ENCODE data around the gene HAVCR2. TPM values are rescaled to one million over a fixed set of nuclear protein-coding genes. Genes with fewer than 3 reads are reported as not detected.

The HAVCR2 gene
- 0.07 TPM in 1 of 2 replicates, not detected in the other for total RNA-seq

DNA sequence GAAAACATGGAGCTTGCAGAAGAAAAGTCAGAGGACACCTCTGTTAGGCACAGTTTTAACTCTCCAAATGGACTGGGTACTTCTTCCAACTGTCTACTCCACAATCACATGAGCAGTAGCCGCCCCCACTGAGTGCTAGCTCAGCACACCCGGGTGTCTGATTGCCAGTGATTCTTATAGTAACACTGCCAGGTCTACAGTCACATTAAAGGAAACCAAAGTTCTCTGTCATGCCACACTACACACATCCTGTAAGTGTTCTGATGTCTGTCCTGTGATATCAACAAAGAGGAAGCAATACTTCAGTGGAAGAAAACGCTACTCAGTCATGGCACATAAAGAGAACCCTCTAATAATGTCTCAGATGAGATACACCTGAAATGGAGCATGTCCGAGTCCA, at the start of gene HAVCR2:
HAVCR2 (minus strand) TSS at position 69 of the 400 bp plus-strand sequence; CDS start at position 8, 61 bp downstream.
- no peak for DNase-seq (ENCODE audit: low read depth, low spot score)

DNA sequence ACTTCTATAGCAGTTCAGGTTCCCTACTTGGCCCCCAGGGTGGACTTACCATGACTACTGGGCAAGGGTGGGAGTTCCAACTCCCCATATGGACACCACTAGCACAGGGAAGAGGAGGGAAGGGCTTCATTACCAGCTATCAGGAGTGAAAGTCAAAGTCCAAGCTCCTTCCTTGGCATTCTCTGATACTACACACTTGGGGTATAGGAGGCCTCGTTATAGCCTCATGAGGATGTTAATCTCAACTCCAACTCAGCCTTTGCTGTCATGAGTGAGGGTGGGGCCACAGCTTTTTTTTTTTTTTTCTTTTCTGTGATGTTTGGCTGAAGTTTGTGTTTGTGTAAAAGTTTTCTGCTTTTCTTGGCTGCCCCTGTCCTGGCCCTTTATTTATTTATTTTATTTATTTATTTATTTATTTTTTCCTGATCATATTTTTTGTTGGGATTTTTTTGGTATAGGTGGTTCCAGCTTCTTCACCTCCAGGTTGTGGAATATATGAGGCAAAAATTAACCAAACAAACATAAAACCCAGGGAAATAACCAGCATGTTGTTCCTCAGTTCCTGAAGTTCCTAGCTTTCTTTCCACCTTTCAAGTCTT, 48.5 kb upstream of the HAVCR2 start:
- DNase-seq (ENCODE audit: low read depth, low spot score) = no peak

DNA sequence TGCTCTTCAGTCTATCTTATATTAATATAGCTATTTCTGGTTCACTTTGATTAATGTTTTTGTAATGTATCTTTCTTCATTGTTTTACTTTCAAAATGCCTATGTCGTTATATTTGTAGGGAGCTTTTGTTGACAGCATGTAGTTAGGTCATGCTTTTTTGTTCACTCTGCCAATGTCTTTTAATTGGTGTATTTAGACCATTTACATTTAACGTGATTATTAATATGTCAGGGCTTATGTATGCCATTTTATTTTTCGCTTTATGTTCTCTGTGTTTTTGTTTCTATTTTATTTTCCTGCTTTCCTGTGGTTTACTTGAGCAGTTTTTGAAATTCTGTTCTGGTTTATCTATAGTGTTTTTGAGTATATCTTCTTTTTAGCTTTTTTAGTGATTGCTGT, 46.5 kb upstream of the HAVCR2 start:
- DNase-seq (ENCODE audit: low read depth, low spot score) = no peak

DNA sequence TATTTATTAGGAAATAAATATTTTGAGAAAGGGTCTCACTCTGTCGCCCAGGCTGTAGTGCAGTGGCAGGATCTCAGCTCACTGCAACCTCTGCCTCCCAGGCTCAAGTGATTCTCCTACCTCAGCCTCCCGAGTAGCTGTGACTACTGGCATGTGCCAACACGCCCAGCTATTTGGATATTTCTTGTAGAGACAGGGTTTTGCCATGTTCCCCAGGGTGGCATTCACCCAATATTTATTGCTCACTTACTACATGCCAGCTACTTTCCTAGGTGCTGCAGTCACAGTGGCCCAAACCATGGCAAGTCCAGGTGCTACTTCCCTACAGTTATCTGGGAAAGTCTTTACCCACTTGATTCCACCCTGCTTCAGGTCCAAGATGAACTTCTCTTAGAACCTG, 42.2 kb upstream of the HAVCR2 start:
- DNase-seq (ENCODE audit: low read depth, low spot score) = no peak

DNA sequence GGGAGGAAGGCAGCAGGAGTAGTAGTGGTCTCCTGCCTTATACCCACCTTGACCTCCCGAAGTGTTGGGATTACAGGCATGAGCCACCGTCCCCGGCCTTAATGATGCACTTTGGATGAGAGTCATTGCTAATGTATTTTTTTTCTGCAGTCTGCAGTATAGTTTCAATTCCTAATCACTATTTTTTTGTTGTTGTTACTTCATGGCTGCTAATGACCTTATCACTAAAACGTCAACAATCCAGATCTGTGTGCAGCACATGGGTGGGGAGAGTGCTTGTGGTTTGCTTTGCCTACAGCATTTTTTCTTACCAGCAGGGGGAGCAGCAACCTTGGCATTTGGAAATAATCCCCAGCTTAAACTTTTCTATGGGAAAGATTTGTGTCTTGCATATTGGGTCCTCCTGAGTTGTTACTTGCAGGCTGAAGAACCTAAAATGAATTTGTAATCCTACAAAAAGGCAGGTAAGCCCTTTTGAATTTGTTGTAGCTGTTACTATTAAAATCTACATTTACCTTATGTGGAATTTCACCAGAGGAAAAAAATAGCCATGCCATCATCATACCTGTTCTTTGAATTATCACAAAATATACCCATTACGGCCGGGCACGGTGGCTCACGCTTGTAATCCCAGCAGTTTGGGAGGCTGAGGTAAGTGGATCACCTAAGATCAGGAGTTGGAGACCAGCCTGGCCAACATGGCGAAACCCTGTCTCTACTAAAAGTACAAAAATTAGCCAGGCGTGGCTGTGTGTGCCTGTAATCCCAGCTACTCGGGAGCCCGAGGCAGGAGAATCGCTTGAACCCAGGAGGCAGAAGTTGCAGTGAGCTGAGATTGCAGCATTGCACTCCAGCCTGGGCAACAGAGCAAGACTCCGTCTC, 40.1 kb upstream of the HAVCR2 start:
- DNase-seq (ENCODE audit: low read depth, low spot score) = no peak

DNA sequence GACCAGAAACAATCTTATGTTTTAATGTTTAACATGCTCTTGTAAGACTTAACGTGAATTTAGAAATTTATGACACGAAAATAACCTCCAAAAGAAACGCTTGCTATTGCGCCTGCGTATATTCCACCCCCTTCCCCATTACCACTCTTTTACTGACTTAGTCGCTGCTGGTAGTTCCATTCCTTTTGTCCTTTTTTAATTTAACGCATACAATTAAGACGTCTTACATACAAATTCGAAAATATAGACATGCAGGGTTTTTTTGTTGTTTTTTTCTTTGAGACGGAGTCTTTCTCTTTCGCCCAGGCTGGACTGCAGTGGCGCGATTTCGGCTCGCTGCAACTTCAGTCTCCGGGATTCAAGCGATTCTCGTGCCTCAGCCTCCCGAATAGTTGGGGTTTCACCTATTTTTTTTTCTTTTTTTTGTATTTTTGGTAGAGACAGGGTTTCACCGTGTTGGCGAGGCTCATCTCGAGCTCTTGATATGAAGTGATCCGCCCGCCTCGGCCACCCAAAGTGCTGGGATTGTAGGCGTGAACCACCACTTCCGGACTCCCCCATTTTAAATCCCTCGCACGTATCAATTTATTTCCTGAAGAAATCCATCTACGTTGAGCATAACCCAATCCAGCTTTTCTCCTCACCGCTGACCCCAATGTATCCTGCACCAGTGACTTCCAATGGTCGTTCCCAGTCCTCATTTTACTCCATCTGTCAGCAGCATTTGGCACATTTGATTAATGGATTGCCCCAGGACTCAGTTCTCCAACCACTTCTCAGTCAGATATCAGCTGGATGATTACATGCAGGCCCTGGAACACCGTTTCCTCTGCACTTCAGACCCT, 34.5 kb upstream of the HAVCR2 start:
- DNase-seq (ENCODE audit: low read depth, low spot score) = no peak

DNA sequence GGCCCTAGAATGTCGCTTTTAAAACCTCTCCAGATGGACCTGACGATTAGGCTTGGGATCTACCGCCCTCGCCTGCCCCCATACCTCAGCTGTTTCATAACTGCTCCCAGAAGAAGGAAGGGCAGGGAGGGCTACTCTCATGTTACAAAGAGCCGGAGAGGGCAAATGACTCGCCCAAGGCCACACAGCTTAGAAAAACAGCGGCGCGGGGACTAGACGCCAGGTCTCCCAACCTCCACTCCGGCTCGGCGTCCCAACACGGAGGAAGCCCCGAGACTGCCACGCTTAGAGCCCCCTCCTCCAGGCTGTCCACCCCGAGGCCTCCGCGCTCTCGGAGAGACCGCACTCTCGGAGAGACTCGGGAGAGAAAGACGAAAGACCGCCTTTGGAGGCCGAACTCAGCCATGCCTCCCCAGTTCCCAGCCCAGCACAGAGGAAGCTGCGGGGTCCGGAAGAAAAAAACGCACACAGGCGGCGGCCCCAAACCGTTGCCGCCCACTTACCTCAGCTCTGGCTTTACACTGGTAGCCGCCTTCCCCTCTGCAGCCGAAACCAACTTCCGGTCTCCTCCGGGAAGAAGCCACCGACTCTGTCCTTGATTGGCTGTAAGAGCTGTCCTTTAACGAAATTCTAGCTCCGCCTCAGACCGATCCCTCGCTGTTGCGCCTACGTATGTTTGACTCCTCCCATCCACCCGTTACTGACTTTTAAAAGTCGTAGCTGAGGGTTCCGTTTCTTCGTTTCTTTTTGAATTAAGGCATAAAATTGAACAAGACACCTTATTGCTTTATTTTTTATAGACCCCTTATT, 33.7 kb upstream of the HAVCR2 start, which contains the start of gene MED7:
MED7 (minus strand) TSS at position 549 of the 810 bp plus-strand sequence. CDS start 3,434 bp downstream, outside the sequence.
- peak; percentile 97 for DNase-seq (ENCODE audit: low read depth, low spot score)

DNA sequence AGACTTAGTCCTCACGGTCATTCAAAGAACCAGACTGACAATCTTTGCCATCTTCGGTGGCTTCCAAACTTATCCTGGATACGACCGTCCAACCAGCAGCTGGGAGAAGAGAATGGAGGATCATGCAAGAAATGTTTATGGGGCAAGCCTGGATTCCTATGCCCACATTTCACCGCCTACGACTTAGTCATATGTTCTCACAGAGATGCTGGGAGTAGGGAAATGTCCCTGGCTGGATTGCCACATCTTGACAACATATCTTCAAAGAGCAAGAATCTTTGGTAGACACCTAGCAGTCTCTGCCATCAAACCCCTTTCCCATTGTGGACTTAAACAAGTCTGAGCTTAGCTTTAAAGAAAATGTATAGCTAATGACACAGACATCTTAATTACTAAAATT, 28.8 kb upstream of the HAVCR2 start:
- no peak for DNase-seq (ENCODE audit: low read depth, low spot score)

DNA sequence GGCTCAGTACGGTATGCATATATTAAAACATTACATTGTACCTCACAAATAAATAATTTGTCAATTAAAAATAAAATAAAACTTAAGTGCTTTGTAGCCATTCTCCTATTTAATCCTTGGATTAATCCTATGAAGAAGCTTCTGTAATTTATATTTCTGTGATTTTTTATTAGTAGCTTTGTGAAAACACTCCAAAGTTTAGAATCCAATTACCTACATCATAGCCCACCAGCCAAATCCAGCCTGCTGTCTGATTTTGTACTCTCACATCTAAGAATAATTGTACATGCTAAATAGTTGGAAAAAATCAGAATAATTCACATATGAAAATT, 23.4 kb upstream of the HAVCR2 start:
- DNase-seq (ENCODE audit: low read depth, low spot score) = no peak

DNA sequence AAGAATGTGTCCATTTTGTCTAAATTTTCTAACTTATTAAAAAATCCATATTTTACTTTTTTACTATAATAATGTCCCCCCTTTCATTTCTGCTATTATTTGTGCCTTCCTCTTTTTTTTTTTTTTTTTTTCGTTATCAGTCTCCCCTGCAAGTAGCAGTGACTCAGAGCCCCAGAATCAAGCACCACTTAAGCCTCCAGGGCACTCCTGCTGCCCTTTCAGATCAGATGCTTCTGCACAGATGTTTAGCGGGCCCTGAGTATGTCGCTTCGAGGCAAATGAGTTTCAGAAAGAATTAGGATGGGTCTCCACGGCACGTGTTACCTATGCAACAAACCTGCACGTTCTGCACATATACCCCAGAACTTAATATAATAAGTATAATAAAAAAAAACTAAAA, 22.1 kb upstream of the HAVCR2 start:
- DNase-seq (ENCODE audit: low read depth, low spot score) = no peak

DNA sequence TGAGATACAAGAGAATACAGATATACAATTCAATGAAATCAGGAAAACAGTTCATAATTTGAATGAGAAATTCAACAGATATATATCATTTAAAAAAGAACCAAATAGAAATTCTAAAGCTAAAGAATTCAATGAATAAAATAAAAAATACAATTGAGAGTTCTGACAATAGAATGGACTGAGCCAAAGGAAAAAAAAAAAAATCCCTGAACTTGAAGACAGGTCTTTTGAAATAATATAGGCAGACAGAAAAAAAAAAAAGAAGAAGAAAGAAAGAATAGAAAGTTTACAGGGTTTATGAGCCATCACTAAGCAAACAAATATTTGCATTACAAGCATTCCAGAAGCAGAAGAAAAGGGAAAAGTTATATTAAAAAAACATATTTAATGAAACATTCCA, 12.9 kb upstream of the HAVCR2 start:
- no peak for DNase-seq (ENCODE audit: low read depth, low spot score)

DNA sequence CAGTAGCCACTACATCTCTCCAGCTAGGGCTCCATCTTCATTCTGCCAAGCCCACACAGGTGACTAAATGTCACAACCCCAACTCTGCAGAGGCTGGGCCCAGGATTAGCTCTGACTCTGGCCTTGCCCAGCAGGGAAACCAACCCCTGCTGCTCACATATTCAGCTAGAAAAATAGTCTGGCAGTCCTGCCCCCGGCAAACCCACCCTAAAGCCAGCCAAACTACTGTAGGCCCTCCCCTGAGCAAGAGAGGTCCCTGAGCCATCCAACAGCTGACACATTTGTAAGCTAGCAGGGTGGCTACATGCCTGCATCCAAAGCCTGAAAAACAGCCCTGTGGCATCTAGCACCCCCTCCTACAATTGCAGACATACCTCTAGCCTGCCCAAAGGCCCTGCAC, 11.3 kb upstream of the HAVCR2 start:
- DNase-seq (ENCODE audit: low read depth, low spot score) = no peak

DNA sequence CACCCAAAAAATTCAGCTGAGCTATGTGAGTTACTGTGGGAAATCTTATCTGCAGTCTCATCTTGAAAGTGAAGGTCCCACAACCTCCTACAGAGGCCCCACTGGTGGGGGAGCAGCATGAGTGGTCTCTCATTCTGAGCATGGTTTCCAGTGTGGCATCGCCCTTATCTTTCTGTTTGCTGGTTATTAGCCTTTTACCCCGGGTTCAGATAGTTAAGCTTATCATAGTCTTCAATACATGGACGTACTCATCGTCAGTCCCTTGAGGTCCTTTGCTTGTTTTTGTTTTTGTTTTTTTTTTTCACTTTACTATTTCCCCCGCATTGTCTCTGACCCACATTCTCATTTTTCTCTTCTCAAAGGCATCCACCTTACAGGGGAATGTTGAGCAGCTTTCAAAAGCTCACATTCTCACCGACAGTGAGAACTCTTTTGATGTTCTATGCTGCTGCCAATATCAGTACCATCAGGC, 7.7 kb upstream of the HAVCR2 start:
- DNase-seq (ENCODE audit: low read depth, low spot score) = no peak

DNA sequence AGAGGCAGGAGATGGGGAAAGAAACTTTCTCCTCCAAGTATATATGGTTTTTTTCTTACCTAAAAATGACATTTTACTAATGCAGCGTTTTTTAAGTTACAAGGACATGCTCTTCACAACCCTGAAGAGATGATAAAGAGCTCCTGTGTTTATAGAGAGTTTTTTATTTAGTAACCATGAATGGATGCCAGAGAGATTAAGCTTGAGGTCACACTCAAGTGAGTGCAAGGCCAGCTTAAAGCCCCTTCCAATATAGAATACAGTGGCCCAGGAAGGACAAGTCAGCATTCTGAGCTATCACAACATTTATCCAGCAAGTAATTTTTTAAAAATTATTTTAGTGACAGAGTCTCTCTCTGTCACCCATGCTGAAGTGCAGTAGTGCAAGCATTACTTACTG, 6.7 kb upstream of the HAVCR2 start:
- no peak for DNase-seq (ENCODE audit: low read depth, low spot score)

DNA sequence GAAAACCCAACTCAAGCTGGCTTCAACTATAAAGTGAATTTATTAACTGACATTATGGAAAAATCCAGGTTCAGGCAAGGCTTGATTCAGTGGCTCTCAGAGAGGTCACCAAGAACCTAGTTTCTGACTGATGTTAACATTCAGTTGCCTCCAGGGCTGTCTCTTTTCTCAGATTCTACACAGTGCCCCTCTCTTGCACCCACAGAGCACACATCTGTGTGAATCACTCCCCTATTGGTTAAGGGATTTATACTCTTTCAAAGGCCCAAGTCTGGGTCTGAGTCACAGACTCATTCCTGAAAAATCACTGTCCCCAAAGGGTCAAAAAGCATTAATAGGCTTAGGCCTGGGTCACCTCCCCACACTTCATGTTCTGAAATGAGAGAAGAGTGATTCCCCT, 6.2 kb upstream of the HAVCR2 start:
- no peak for DNase-seq (ENCODE audit: low read depth, low spot score)

DNA sequence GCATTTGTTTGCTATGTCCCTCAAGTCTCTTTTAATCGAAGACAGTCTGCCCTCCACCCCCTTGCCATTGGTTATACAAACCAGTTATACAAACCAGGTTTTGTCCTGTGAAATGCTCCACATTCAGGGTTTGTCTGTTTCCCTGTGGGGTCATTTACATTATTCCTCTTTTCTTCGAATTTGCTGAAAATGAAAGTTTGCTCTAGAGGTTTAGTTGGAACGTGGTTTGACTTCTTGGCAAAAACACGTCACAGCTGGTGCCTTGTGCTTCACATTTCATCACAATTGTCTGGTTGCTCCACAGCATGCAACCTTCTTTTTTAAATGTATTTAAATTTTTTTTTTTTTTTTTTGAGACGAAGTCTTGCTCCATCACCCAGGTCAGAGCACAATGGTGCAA, 4.2 kb upstream of the HAVCR2 start:
- no peak for DNase-seq (ENCODE audit: low read depth, low spot score)

DNA sequence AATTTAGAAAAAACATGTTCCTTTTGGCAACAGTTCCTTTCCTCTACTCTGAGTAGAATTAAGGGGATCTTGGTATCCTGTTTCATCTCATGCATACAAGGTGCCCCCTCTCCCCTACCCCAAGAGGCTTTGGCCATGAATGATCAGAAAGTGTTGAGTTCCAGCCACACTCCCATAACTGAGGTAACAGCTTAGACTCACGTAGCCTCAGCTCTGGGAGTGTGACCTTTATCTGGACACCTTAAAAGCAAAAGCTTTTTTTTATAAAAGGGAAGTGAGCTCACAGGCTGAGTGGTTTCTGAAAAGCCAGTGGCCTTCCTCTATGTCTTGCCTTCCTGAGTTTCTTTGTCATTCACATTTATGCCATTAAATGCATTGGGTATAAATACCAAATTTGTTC, 900 bp upstream of the HAVCR2 start:
- DNase-seq (ENCODE audit: low read depth, low spot score) = no peak

DNA sequence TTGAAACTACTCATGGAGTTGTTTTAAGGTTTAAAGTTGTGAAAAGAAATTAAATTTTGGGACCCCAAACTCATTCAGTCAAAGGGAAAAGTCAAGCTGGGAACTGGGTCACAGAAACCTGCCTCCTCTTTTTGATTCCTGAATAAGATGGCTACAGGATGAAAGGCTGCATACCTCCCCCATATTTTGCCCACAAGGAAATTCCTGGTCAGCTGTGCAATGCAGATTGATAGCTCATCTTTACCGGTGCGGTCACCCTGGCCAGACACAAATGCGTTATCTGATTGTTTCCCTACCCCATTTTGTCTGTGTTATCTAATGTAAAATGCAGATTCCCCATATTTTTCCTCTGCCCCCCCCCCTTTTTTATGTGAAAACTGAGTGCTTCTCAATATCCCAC, 1.3 kb downstream of the HAVCR2 start:
- DNase-seq (ENCODE audit: low read depth, low spot score) = no peak

DNA sequence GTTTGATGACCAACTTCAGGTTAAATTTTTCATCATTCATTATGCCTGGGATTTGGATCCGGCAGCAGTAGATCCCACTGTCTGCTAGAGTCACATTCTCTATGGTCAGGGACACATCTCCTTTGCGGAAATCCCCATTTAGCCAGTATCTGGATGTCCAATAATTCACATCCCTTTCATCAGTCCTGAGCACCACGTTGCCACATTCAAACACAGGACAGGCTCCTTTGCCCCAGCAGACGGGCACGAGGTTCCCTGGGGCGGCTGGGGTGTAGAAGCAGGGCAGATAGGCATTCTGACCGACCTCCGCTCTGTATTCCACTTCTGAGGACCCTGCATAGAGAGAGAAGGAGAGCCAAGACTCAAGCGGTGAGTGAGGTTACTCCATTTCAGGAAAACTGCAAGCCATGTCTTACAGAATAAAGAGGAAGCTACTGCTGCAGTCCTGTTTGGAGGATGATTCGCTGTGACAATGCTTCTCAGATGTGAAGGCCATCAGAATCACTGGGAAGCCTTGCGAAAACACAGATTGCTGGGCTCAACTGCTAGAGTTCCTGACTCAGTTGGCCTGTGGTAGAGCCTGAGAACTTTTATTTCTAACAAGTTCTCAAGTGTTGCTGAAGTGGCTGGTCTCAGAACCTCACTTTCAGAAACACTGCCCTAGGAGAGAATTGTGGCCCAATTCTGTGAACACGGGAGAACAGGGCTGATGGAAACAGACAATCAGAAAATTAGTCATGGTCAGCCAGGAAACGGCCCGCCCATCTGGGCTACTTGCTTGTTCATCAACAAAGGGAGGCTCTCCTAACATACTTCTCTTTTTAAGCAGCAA, 2.0 kb downstream of the HAVCR2 start:
- DNase-seq (ENCODE audit: low read depth, low spot score) = no peak

DNA sequence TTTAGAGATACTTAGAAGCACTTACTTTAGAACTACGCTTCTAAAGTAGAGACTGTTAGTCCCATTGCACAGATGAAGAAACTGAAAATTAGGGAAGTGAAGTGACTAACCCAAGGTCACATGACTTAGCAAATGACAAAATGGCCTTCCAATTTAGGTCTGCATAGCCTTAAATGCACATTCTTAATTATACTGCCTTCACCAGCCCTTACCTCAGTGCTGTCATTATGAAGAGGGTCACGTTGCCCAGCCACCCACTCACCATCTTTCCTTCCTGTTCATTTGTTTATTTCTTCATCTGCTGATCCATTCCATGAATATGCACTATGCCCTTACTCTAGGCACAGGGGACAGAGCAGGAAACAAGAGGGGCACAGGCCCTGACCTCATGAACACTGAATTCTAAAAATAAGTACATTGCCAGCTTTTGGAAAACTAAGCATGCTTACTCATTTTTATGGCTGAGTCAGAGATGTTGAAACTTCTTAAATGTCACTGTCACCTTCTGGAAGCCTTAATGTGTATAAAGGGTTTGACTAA, 8.6 kb downstream of the HAVCR2 start:
- no peak for DNase-seq (ENCODE audit: low read depth, low spot score)
